Body of pancreas (tissue), 4 donors: ENCODE data around the gene RAPGEF4. TPM values are rescaled to one million over a fixed set of nuclear protein-coding genes. Genes with fewer than 3 reads are reported as not detected.

Source experiments
- ATAC-seq: fragments of 150-250 bp; one replicate; pipeline ENCODE4 v1.9.1; 2016
- DNase-seq, 4 donors: peaks; one replicate each; pipeline ENCODE4 v3.0.0-alpha.2; 2019
- H3K27ac ChIP-seq, 4 donors: fragments of 200-600 bp; sonication (generic); 1 replicate in 3 of 4; 2 replicates in 1 of 4; pipeline versions ENCODE4 v1.5.1 to v1.6.1; 2016 to 2019; ENCODE audit warnings: mild to moderate bottlenecking in 1 of 4, mixed read lengths in 1 of 4, moderate library complexity in 1 of 4
- H3K27me3 ChIP-seq, 2 donors: fragments of 200-600 bp; sonication (generic); one replicate each; pipeline ENCODE4 v1.6.0; 2016; ENCODE audit warnings: mild to moderate bottlenecking in 1 of 2
- H3K36me3 ChIP-seq, 2 donors: fragments of 200-600 bp; sonication (generic); replicated peaks in 1 of 2; 2 replicates each; pipeline ENCODE4 v1.5.1; 2016; ENCODE audit warnings: low read depth in 2 of 2; ENCODE audit not compliant: insufficient read depth in 1 of 2
- H3K4me1 ChIP-seq: fragments of 200-600 bp; sonication (generic); one replicate; pipeline ENCODE4 v1.6.0; 2016
- H3K4me3 ChIP-seq, 2 donors: fragments of 200-600 bp; sonication (generic); 1 replicate in 1 of 2; 2 replicates in 1 of 2; pipeline ENCODE4 v1.5.1; 2016 to 2019
- H3K9me3 ChIP-seq, 3 donors: fragments of 200-600 bp; sonication (generic); 1 replicate in 2 of 3; 2 replicates in 1 of 3; pipeline ENCODE4 v1.5.1; 2016
- CTCF ChIP-seq, 7 experiments: fragments of 450-650 bp in 4 of 7; fragments of 200-600 bp in 3 of 7; sonication (generic) in 3 of 7; IDR thresholded peaks; one replicate each; pipeline ENCODE4 v1.5.1; 2016 to 2019; ENCODE audit warnings: antibody characterized with exemption in 7 of 7
- POLR2A ChIP-seq, 3 donors: fragments of 450-650 bp; IDR thresholded peaks; one replicate each; pipeline ENCODE4 v1.6.1; 2016; ENCODE audit warnings: antibody characterized with exemption in 3 of 3, mild to moderate bottlenecking in 2 of 3
- WGBS, 2 donors: methylation state at CpG; one replicate each; pipeline ENCODE4 v1.1.5; 2017; 5-methylcytosine and 5-hydroxymethylcytosine counted together
- intact Hi-C: fragments of 100-400 bp; cut with DNase I; formaldehyde crosslinking; loops from one replicate; pipeline ENCODE4 v1.15.1; 2023
- total RNA-seq, 2 donors: library from RNA; depleted of rRNA; stranded (reverse); fragments of >200 nt; gene quantifications; one replicate each; pipeline ENCODE4 v1.1.0, GENCODE V29; 2016

RAPGEF4 gene
- total RNA-seq, 2 donors from 2014 or later: 4.7 to 22.4 TPM

- H3K36me3 ChIP-seq: no peaks in the 10 kb centered on the region
- TF ChIP-seq POLR2A (IDR thresholded peaks at IDR 0.05) (no peak), CTCF (IDR thresholded peaks at IDR 0.05) (no peak)
- no peak overlapping the region for H3K4me3 ChIP-seq
- H3K9me3 ChIP-seq: no peaks in the 10 kb centered on the region
- H3K27ac ChIP-seq: no peak overlapping the region
- H3K27me3 ChIP-seq: no peaks in the 10 kb centered on the region
- no peak for DNase-seq
- no peaks in the 10 kb centered on the region for H3K4me1 ChIP-seq
- intact Hi-C loops: no loop called here
- ATAC-seq: no peak
Measured at GRCh38 chr2:172836827-172837226, 101.2 kb downstream of the RAPGEF4 start.

- intact Hi-C loops: no loop called here
- TF ChIP-seq CTCF (IDR thresholded peaks at IDR 0.05): no peak
- TF ChIP-seq POLR2A (IDR thresholded peaks at IDR 0.05): no peak
- ATAC-seq (no peak), DNase-seq (no peak)
- Histone ChIP-seq H3K4me1 (peaks cover 17% of the 10 kb centered on the region), H3K9me3 (no peaks in the 10 kb centered on the region), H3K27ac (no peak overlapping the region), H3K27me3 (no peaks in the 10 kb centered on the region), H3K4me3 (no peak overlapping the region), H3K36me3 (no peaks in the 10 kb centered on the region)
- 84 to 100% methylated on average over 2 of the region's 2 CpGs for WGBS, 2 donors
Measured at GRCh38 chr2:172839446-172839845, 103.8 kb downstream of the RAPGEF4 start.

GRCh38 chr2:172842511-172843265 is 107.0 kb downstream of the RAPGEF4 start:
- H3K27ac ChIP-seq: no peak overlapping the region
- TF ChIP-seq POLR2A (IDR thresholded peaks at IDR 0.05) (no peak), CTCF (IDR thresholded peaks at IDR 0.05) (no peak)
- no peak overlapping the region for H3K4me3 ChIP-seq
- DNase-seq (no peak), ATAC-seq (no peak)
- WGBS, 2 donors: 70 to 75% methylated on average over 5 of the region's 5 CpGs
- H3K4me1 ChIP-seq: peaks cover 33% of the 10 kb centered on the region
- H3K27me3 ChIP-seq: no peaks in the 10 kb centered on the region
- H3K36me3 ChIP-seq: no peaks in the 10 kb centered on the region
- no peaks in the 10 kb centered on the region for H3K9me3 ChIP-seq
- intact Hi-C loops: no loop called here

GRCh38 chr2:172843266-172843582 is 107.6 kb downstream of the RAPGEF4 start:
- no peaks in the 10 kb centered on the region for H3K9me3 ChIP-seq
- WGBS, 2 donors: 97 to 98% methylated on average over 1 of the region's 1 CpG
- DNase-seq: no peak
- intact Hi-C loops: no loop called here
- H3K36me3 ChIP-seq: no peaks in the 10 kb centered on the region
- peaks cover 39% of the 10 kb centered on the region for H3K4me1 ChIP-seq
- TF ChIP-seq CTCF (IDR thresholded peaks at IDR 0.05) (no peak), POLR2A (IDR thresholded peaks at IDR 0.05) (no peak)
- H3K27me3 ChIP-seq: no peaks in the 10 kb centered on the region
- ATAC-seq: no peak
- no peak overlapping the region for H3K4me3 ChIP-seq
- no peak overlapping the region for H3K27ac ChIP-seq
